HEK293 (cell line): Measurements from ENCODE around the gene ANKRD9.

Source experiments
- IKZF3 ChIP-seq: fragments of 450-650 bp; IDR thresholded peaks from 2 replicates; pipeline ENCODE4 v1.5.0; 2018; ENCODE audit warnings: missing biosample characterization, mild to moderate bottlenecking, missing genetic modification characterization, moderate library complexity
- SP2 ChIP-seq: fragments of 450-650 bp; formaldehyde crosslinking; IDR thresholded peaks from 2 replicates; pipeline ENCODE4 v1.5.1; 2016; ENCODE audit warnings: missing biosample characterization, missing genetic modification characterization
- TCF7L2 ChIP-seq: IDR thresholded peaks from 2 replicates; pipeline ENCODE4 v1.6.1; 2011; ENCODE audit warnings: low read depth, mild to moderate bottlenecking, inconsistent platforms, low read length, moderate library complexity, borderline replicate concordance
- ZBTB17 ChIP-seq: fragments of 450-650 bp; formaldehyde crosslinking; IDR thresholded peaks from 2 replicates; pipeline ENCODE4 v1.5.1; 2016; ENCODE audit warnings: missing biosample characterization, missing genetic modification characterization
- ZNF175 ChIP-seq: fragments of 450-650 bp; formaldehyde crosslinking; IDR thresholded peaks from 2 replicates; pipeline ENCODE4 v1.5.1; 2016; ENCODE audit warnings: missing biosample characterization, missing genetic modification characterization
- ZNF23 ChIP-seq: fragments of 450-650 bp; formaldehyde crosslinking; IDR thresholded peaks from 2 replicates; pipeline ENCODE4 v1.5.1; 2016; ENCODE audit warnings: missing biosample characterization, missing genetic modification characterization, borderline replicate concordance
- TF ChIP-seq, protein P1 (sequence below): fragments of 450-650 bp; formaldehyde crosslinking; IDR thresholded peaks from 2 replicates; pipeline ENCODE4 v1.5.1; 2016; ENCODE audit warnings: missing biosample characterization, missing genetic modification characterization
- TF ChIP-seq, protein P2 (sequence below): fragments of 450-650 bp; formaldehyde crosslinking; IDR thresholded peaks from 2 replicates; pipeline ENCODE4 v1.5.1; 2016; ENCODE audit warnings: missing biosample characterization, missing genetic modification characterization
- TF ChIP-seq, protein P3 (sequence below): fragments of 450-650 bp; formaldehyde crosslinking; IDR thresholded peaks from 2 replicates; pipeline ENCODE4 v1.5.1; 2017; ENCODE audit warnings: missing biosample characterization, missing genetic modification characterization

DNA sequence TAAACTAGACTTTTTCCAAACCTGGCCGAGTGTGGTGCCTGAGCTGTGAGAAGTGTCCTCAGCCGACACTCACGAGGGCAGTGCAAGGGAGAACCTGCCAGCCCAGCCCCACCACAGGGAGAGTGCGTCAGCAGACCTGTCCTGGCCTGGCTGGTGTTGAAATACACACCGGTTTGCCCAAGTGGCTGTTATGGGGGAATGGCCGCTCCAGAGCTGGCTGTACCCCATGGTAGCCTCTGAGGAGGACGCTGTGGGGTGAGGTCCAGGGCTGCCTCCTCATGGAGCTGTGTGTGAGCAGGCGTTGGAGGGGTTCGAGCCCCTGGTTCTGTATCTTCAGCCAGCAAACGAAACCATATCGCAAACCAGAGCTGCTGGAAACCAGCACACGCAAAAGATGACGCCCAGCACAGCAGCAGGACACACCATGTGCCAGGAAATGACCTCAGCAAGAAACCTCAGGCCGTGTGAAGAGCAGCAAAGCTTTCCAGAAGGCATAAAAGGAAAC, 9.4 kb downstream of the ANKRD9 start:
- TF ChIP-seq, protein P1, sequence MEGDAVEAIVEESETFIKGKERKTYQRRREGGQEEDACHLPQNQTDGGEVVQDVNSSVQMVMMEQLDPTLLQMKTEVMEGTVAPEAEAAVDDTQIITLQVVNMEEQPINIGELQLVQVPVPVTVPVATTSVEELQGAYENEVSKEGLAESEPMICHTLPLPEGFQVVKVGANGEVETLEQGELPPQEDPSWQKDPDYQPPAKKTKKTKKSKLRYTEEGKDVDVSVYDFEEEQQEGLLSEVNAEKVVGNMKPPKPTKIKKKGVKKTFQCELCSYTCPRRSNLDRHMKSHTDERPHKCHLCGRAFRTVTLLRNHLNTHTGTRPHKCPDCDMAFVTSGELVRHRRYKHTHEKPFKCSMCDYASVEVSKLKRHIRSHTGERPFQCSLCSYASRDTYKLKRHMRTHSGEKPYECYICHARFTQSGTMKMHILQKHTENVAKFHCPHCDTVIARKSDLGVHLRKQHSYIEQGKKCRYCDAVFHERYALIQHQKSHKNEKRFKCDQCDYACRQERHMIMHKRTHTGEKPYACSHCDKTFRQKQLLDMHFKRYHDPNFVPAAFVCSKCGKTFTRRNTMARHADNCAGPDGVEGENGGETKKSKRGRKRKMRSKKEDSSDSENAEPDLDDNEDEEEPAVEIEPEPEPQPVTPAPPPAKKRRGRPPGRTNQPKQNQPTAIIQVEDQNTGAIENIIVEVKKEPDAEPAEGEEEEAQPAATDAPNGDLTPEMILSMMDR: no peak
- TF ChIP-seq ZBTB17 (tag by site-specific recombination) (no peak), ZNF175 (no peak), ZNF23 (no peak), TCF7L2 (no peak), SP2 (tag by site-specific recombination) (no peak), IKZF3 (no peak)
- TF ChIP-seq, protein P2, sequence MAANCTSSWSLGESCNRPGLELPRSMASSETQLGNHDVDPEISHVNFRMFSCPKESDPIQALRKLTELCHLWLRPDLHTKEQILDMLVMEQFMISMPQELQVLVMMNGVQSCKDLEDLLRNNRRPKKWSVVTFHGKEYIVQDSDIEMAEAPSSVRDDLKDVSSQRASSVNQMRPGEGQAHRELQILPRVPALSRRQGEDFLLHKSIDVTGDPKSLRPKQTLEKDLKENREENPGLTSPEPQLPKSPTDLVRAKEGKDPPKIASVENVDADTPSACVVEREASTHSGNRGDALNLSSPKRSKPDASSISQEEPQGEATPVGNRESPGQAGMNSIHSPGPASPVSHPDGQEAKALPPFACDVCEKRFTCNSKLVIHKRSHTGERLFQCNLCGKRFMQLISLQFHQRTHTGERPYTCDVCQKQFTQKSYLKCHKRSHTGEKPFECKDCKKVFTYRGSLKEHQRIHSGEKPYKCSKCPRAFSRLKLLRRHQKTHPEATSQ (tag by site-specific recombination): no peak
- TF ChIP-seq, protein P3, sequence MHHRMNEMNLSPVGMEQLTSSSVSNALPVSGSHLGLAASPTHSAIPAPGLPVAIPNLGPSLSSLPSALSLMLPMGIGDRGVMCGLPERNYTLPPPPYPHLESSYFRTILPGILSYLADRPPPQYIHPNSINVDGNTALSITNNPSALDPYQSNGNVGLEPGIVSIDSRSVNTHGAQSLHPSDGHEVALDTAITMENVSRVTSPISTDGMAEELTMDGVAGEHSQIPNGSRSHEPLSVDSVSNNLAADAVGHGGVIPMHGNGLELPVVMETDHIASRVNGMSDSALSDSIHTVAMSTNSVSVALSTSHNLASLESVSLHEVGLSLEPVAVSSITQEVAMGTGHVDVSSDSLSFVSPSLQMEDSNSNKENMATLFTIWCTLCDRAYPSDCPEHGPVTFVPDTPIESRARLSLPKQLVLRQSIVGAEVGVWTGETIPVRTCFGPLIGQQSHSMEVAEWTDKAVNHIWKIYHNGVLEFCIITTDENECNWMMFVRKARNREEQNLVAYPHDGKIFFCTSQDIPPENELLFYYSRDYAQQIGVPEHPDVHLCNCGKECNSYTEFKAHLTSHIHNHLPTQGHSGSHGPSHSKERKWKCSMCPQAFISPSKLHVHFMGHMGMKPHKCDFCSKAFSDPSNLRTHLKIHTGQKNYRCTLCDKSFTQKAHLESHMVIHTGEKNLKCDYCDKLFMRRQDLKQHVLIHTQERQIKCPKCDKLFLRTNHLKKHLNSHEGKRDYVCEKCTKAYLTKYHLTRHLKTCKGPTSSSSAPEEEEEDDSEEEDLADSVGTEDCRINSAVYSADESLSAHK (tag by site-specific recombination): no peak
